Liver (tissue), 9 donors: ENCODE results near the gene HIVEP2. TPM values are rescaled to one million over a fixed set of nuclear protein-coding genes. Genes with fewer than 3 reads are reported as not detected.

ENCODE experiments used
- DNase-seq: peaks from one replicate; pipeline ENCODE4 v3.0.0-alpha.2; 2017; ENCODE audit warnings: low spot score
- H3K27ac ChIP-seq, 2 donors: one replicate each; pipeline ENCODE4 v1.7.0; 2013; ENCODE audit warnings: inconsistent platforms in 2 of 2, low read length in 2 of 2, control low read depth in 1 of 2, low read depth in 1 of 2, mild to moderate bottlenecking in 1 of 2
- H3K27me3 ChIP-seq, 4 donors: one replicate each; pipeline versions ENCODE4 v1.6.1 to v1.7.0; 2013; ENCODE audit warnings: low read length in 3 of 4, inconsistent platforms in 1 of 4, mild to moderate bottlenecking in 1 of 4, moderate library complexity in 1 of 4; ENCODE audit not compliant: control insufficient read depth in 4 of 4, insufficient read depth in 4 of 4
- H3K36me3 ChIP-seq, 4 donors: one replicate each; pipeline versions ENCODE4 v1.6.1 to v1.7.0; 2013; ENCODE audit warnings: low read length in 3 of 4, mild to moderate bottlenecking in 3 of 4, low read depth in 1 of 4, moderate library complexity in 1 of 4; ENCODE audit not compliant: control insufficient read depth in 4 of 4, insufficient read depth in 3 of 4
- H3K4me1 ChIP-seq, 4 donors: one replicate each; pipeline versions ENCODE4 v1.6.1 to v1.7.0; 2013; ENCODE audit warnings: low read length in 3 of 4, mild to moderate bottlenecking in 3 of 4, moderate library complexity in 1 of 4; ENCODE audit not compliant: control insufficient read depth in 4 of 4, insufficient read depth in 4 of 4
- H3K4me3 ChIP-seq, 3 donors: one replicate each; pipeline versions ENCODE4 v1.6.1 to v1.7.0; 2013; ENCODE audit warnings: low read length in 3 of 3, control low read depth in 1 of 3, low read depth in 1 of 3, mild to moderate bottlenecking in 1 of 3
- H3K9ac ChIP-seq, 2 donors: one replicate each; pipeline ENCODE4 v1.7.0; 2013; ENCODE audit warnings: low read length in 2 of 2, mild to moderate bottlenecking in 2 of 2, moderate library complexity in 2 of 2, control low read depth in 1 of 2, low read depth in 1 of 2
- H3K9me3 ChIP-seq, 4 donors: one replicate each; pipeline versions ENCODE4 v1.6.1 to v1.7.0; 2013; ENCODE audit warnings: low read length in 3 of 4; ENCODE audit not compliant: control insufficient read depth in 4 of 4
- ATF3 ChIP-seq: IDR thresholded peaks from 2 replicates; pipeline ENCODE4 v1.6.1; 2016; ENCODE audit warnings: antibody characterized with exemption
- EGR1 ChIP-seq, 2 donors: IDR thresholded peaks; 2 replicates each; pipeline ENCODE4 v1.6.1; 2016 to 2018; ENCODE audit warnings: antibody characterized with exemption in 2 of 2, low read depth in 2 of 2
- FOXA1 ChIP-seq: IDR thresholded peaks from 2 replicates; pipeline ENCODE4 v1.6.1; 2016; ENCODE audit warnings: antibody characterized with exemption
- FOXA2 ChIP-seq: IDR thresholded peaks from 2 replicates; pipeline ENCODE4 v1.6.1; 2016; ENCODE audit warnings: antibody characterized with exemption
- GABPA ChIP-seq, 2 donors: IDR thresholded peaks in 1 of 2; conservative IDR thresholded peaks in 1 of 2; 2 replicates each; pipeline ENCODE4 v1.6.1; 2016; ENCODE audit warnings: antibody characterized with exemption in 2 of 2, mild to moderate bottlenecking in 1 of 2, moderate library complexity in 1 of 2
- HNF4A ChIP-seq, 2 donors: conservative IDR thresholded peaks; 2 replicates each; pipeline ENCODE4 v1.6.1; 2016; ENCODE audit warnings: antibody characterized with exemption in 2 of 2, mild to moderate bottlenecking in 2 of 2
- HNF4G ChIP-seq: IDR thresholded peaks from 2 replicates; pipeline ENCODE4 v1.6.1; 2016; ENCODE audit warnings: antibody characterized with exemption
- JUND ChIP-seq, 2 donors: IDR thresholded peaks; 2 replicates each; pipeline ENCODE4 v1.6.1; 2016; ENCODE audit warnings: antibody characterized with exemption in 2 of 2
- NR2F2 ChIP-seq: IDR thresholded peaks from 2 replicates; pipeline ENCODE4 v1.6.1; 2016; ENCODE audit warnings: antibody characterized with exemption
- RAD21 ChIP-seq, 2 donors: IDR thresholded peaks; 2 replicates each; pipeline ENCODE4 v1.6.1; 2016; ENCODE audit warnings: antibody characterized with exemption in 2 of 2, mild to moderate bottlenecking in 2 of 2
- REST ChIP-seq: IDR thresholded peaks from 2 replicates; pipeline ENCODE4 v1.6.1; 2016; ENCODE audit warnings: antibody characterized with exemption, mild to moderate bottlenecking
- RXRA ChIP-seq, 2 donors: IDR thresholded peaks; 2 replicates each; pipeline ENCODE4 v1.6.1; 2017 to 2018; ENCODE audit warnings: antibody characterized with exemption in 2 of 2, mild to moderate bottlenecking in 1 of 2
- SP1 ChIP-seq: IDR thresholded peaks from 2 replicates; pipeline ENCODE4 v1.6.1; 2018; ENCODE audit warnings: antibody characterized with exemption, mild to moderate bottlenecking
- TAF1 ChIP-seq: conservative IDR thresholded peaks from 2 replicates; pipeline ENCODE4 v1.6.1; 2016; ENCODE audit warnings: antibody characterized with exemption, mild to moderate bottlenecking
- YY1 ChIP-seq: IDR thresholded peaks from 2 replicates; pipeline ENCODE4 v1.6.1; 2016; ENCODE audit warnings: antibody characterized with exemption, mild to moderate bottlenecking
- ZBTB33 ChIP-seq: IDR thresholded peaks from 2 replicates; pipeline ENCODE4 v1.6.1; 2016; ENCODE audit warnings: antibody characterized with exemption
- WGBS: extraction: QIAGEN DNeasy Blood & Tissue Kit; methylation state at CpG from one replicate; pipeline ENCODE4 v1.1.7; 2013; 5-methylcytosine and 5-hydroxymethylcytosine counted together
- polyA plus RNA-seq, 2 donors: library from polyadenylated mRNA; stranded (reverse) in 1 of 2; unstranded in 1 of 2; fragments of 200-250 nt in 1 of 2; fragments of >200 nt in 1 of 2; fragmentation: Nextera tagmentation in 1 of 2; extraction: Ambion mirVana in 1 of 2; gene quantifications; one replicate each; pipeline versions ENCODE4 v1.2.1 to v1.2.3, GENCODE V29; 2013 to 2015
- total RNA-seq, 2 donors: library from RNA; depleted of rRNA; stranded (reverse); fragments of >200 nt; gene quantifications; one replicate each; pipeline ENCODE4 v1.2.3, GENCODE V29; 2014
- TF ChIP-seq, protein P1 (sequence below): fragments of 150-350 bp; IDR thresholded peaks from 2 replicates; pipeline ENCODE4 v1.5.1; 2017; ENCODE audit warnings: improper control_type of control experiment, low read depth, low read length; ENCODE audit not compliant: missing input control
- TF ChIP-seq, protein P2 (sequence below): IDR thresholded peaks from 2 replicates; pipeline ENCODE4 v1.6.1; 2016; ENCODE audit warnings: antibody characterized with exemption
- donor health status: healthy.
- donor health status: healthy.
- donor health status: healthy.
- donor health status: healthy.
- donor health status: healthy.

HIVEP2 gene
- total and polyA plus RNA-seq, 4 donors: 0.82 to 6.6 (median 1.3) TPM

GRCh38 chr6:142732790-142733189, 212.2 kb downstream of the HIVEP2 start:
- H3K9ac ChIP-seq: no peak overlapping the region
- no peak overlapping the region for H3K4me3 ChIP-seq
- DNase-seq: no peak
- no peak for TF ChIP-seq HNF4A (conservative IDR thresholded peaks at IDR 0.05)
- TF ChIP-seq ATF3: no peak
- TF ChIP-seq, protein P1, sequence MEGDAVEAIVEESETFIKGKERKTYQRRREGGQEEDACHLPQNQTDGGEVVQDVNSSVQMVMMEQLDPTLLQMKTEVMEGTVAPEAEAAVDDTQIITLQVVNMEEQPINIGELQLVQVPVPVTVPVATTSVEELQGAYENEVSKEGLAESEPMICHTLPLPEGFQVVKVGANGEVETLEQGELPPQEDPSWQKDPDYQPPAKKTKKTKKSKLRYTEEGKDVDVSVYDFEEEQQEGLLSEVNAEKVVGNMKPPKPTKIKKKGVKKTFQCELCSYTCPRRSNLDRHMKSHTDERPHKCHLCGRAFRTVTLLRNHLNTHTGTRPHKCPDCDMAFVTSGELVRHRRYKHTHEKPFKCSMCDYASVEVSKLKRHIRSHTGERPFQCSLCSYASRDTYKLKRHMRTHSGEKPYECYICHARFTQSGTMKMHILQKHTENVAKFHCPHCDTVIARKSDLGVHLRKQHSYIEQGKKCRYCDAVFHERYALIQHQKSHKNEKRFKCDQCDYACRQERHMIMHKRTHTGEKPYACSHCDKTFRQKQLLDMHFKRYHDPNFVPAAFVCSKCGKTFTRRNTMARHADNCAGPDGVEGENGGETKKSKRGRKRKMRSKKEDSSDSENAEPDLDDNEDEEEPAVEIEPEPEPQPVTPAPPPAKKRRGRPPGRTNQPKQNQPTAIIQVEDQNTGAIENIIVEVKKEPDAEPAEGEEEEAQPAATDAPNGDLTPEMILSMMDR: no peak
- no peak for TF ChIP-seq RXRA (IDR thresholded peaks at IDR 0.05)
- no peak for TF ChIP-seq EGR1 (IDR thresholded peaks at IDR 0.05; ENCODE audit: low read depth in 2 of 2)
- TF ChIP-seq SP1: no peak
- no peak for TF ChIP-seq JUND (IDR thresholded peaks at IDR 0.05)
- TF ChIP-seq, protein P2, sequence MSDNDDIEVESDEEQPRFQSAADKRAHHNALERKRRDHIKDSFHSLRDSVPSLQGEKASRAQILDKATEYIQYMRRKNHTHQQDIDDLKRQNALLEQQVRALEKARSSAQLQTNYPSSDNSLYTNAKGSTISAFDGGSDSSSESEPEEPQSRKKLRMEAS: no peak
- no peak for TF ChIP-seq FOXA1
- no peak for TF ChIP-seq NR2F2
- no peak for TF ChIP-seq HNF4G
- TF ChIP-seq ZBTB33: no peak
- TF ChIP-seq GABPA (IDR thresholded peaks at IDR 0.05 in 1 of 2, conservative IDR thresholded peaks at IDR 0.05 in 1 of 2): no peak
- TF ChIP-seq REST: no peak
- no peak for TF ChIP-seq YY1
- TF ChIP-seq FOXA2: no peak
- TF ChIP-seq TAF1: no peak
- no peak for TF ChIP-seq RAD21 (IDR thresholded peaks at IDR 0.05)
- H3K27ac ChIP-seq: no peak overlapping the region
- no peaks in the 10 kb centered on the region for H3K27me3 ChIP-seq
- no peaks in the 10 kb centered on the region for H3K36me3 ChIP-seq
- H3K9me3 ChIP-seq: no peaks in the 10 kb centered on the region
- H3K4me1 ChIP-seq: no peaks in the 10 kb centered on the region

DNA sequence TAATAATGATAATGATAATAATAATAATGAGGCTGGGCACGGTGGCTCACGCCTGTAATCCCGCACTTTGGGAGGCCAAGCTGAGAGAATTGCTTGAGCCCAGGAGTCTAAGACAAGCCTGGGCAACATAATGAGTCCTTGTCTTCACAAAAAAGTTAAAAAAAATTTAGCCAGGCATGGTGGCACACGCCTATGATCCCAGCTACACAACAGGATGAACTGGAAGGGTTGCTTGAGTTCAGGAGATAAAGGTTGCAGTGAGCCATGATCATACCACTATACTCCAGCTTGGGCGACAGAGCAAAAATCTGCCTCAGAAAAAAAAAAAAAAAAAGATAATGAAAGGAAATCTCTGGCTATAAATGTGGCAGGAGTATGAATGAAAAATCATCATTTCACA, 213.4 kb downstream of the HIVEP2 start:
- WGBS: 90% methylated on average over 5 of the region's 5 CpGs
- H3K4me3 ChIP-seq: no peak overlapping the region
- no peak for TF ChIP-seq FOXA2
- TF ChIP-seq ATF3: no peak
- TF ChIP-seq NR2F2: no peak
- TF ChIP-seq REST: no peak
- TF ChIP-seq ZBTB33: no peak
- no peak for TF ChIP-seq RAD21 (IDR thresholded peaks at IDR 0.05)
- no peak for TF ChIP-seq FOXA1
- TF ChIP-seq EGR1 (IDR thresholded peaks at IDR 0.05; ENCODE audit: low read depth in 2 of 2): no peak
- no peak for TF ChIP-seq SP1
- TF ChIP-seq YY1: no peak
- TF ChIP-seq, protein P2: no peak
- no peaks in the 10 kb centered on the region for H3K27me3 ChIP-seq
- no peak overlapping the region for H3K9ac ChIP-seq
- no peak for DNase-seq
- H3K9me3 ChIP-seq: no peaks in the 10 kb centered on the region
- no peaks in the 10 kb centered on the region for H3K36me3 ChIP-seq
- H3K27ac ChIP-seq: no peak overlapping the region
- no peaks in the 10 kb centered on the region for H3K4me1 ChIP-seq
